Peyer's patch (tissue), 4 donors: ENCODE measurements around the gene ABCA3. TPM values are rescaled to one million over a fixed set of nuclear protein-coding genes. Genes with fewer than 3 reads are reported as not detected.

Experiments used
- DNase-seq, 3 donors: peaks; one replicate each; pipeline ENCODE4 v3.0.0-alpha.2; 2017 to 2019
- H3K27ac ChIP-seq, 4 donors: fragments of 200-600 bp; sonication (generic); one replicate each; pipeline ENCODE4 v1.5.1; 2016 to 2019
- H3K27me3 ChIP-seq, 2 donors: fragments of 200-600 bp; sonication (generic); one replicate each; pipeline ENCODE4 v1.5.1; 2019
- H3K36me3 ChIP-seq, 3 donors: fragments of 200-600 bp; sonication (generic); one replicate each; pipeline ENCODE4 v1.5.1; 2016 to 2019
- H3K4me1 ChIP-seq, 4 donors: fragments of 200-600 bp; sonication (generic); one replicate each; pipeline ENCODE4 v1.5.1; 2016 to 2019
- H3K4me3 ChIP-seq, 4 donors: fragments of 200-600 bp; sonication (generic); 1 replicate in 3 of 4; 2 replicates in 1 of 4; pipeline ENCODE4 v1.5.1; 2016 to 2019; ENCODE audit warnings: mild to moderate bottlenecking in 1 of 4
- H3K9me3 ChIP-seq, 4 donors: fragments of 200-600 bp; sonication (generic); one replicate each; pipeline ENCODE4 v1.5.1; 2016 to 2019; ENCODE audit warnings: mild to moderate bottlenecking in 1 of 4
- POLR2A ChIP-seq, 2 donors: fragments of 450-650 bp; IDR thresholded peaks; one replicate each; pipeline ENCODE4 v1.5.1; 2017; ENCODE audit warnings: antibody characterized with exemption in 2 of 2, mild to moderate bottlenecking in 2 of 2, moderate library complexity in 2 of 2
- total RNA-seq, 4 donors: library from RNA; depleted of rRNA; stranded (reverse); fragments of >200 nt; gene quantifications; one replicate each; pipeline ENCODE4 v1.1.0, GENCODE V29; 2016
- TF ChIP-seq, protein P1 (sequence below), 6 experiments: fragments of 450-650 bp in 4 of 6; fragments of 200-600 bp in 2 of 6; sonication (generic) in 1 of 6; IDR thresholded peaks; one replicate each; pipeline ENCODE4 v1.5.1; 2017 to 2019; ENCODE audit warnings: antibody characterized with exemption in 6 of 6, mild to moderate bottlenecking in 3 of 6, moderate library complexity in 1 of 6

The ABCA3 gene
- total RNA-seq, 4 donors from 2014 or later, result 3.2 to 6.6 (median 4.6) TPM

GRCh38 chr16:2296661-2297505 lies 43.6 kb downstream of the ABCA3 start:
- no peaks in the 10 kb centered on the region for H3K9me3 ChIP-seq
- peak in 1 of 3 donors; percentile 47 for DNase-seq

GRCh38 chr16:2295056-2295798 lies 45.3 kb downstream of the ABCA3 start:
- H3K27me3 ChIP-seq, result no peaks in the 10 kb centered on the region
- no peaks in the 10 kb centered on the region for H3K4me1 ChIP-seq
- H3K36me3 ChIP-seq, result no peaks in the 10 kb centered on the region
- DNase-seq, result no peak
- H3K4me3 ChIP-seq, result no peak overlapping the region
- H3K27ac ChIP-seq, result no peak overlapping the region
- no peak for TF ChIP-seq POLR2A (IDR thresholded peaks at IDR 0.05)
- TF ChIP-seq, protein P1, sequence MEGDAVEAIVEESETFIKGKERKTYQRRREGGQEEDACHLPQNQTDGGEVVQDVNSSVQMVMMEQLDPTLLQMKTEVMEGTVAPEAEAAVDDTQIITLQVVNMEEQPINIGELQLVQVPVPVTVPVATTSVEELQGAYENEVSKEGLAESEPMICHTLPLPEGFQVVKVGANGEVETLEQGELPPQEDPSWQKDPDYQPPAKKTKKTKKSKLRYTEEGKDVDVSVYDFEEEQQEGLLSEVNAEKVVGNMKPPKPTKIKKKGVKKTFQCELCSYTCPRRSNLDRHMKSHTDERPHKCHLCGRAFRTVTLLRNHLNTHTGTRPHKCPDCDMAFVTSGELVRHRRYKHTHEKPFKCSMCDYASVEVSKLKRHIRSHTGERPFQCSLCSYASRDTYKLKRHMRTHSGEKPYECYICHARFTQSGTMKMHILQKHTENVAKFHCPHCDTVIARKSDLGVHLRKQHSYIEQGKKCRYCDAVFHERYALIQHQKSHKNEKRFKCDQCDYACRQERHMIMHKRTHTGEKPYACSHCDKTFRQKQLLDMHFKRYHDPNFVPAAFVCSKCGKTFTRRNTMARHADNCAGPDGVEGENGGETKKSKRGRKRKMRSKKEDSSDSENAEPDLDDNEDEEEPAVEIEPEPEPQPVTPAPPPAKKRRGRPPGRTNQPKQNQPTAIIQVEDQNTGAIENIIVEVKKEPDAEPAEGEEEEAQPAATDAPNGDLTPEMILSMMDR (IDR thresholded peaks at IDR 0.05), result no peak
- H3K9me3 ChIP-seq, result no peaks in the 10 kb centered on the region

More at GRCh38 chr16:2296661-2297505, 43.6 kb downstream of the ABCA3 start:
- TF ChIP-seq POLR2A (IDR thresholded peaks at IDR 0.05), result no peak
- TF ChIP-seq, protein P1 (IDR thresholded peaks at IDR 0.05), result peak in 4 of 6 experiments; percentile 20 to 44 (median 30)
- H3K36me3 ChIP-seq, result no peaks in the 10 kb centered on the region
- no peaks in the 10 kb centered on the region for H3K27me3 ChIP-seq
- no peak overlapping the region for H3K27ac ChIP-seq
- no peak overlapping the region for H3K4me3 ChIP-seq
- no peaks in the 10 kb centered on the region for H3K4me1 ChIP-seq

GRCh38 chr16:2292221-2292620 lies 48.3 kb downstream of the ABCA3 start:
- no peaks in the 10 kb centered on the region for H3K9me3 ChIP-seq
- TF ChIP-seq, protein P1 (IDR thresholded peaks at IDR 0.05), result no peak
- no peak for TF ChIP-seq POLR2A (IDR thresholded peaks at IDR 0.05)
- H3K27me3 ChIP-seq, result no peaks in the 10 kb centered on the region
- H3K4me3 ChIP-seq, result no peak overlapping the region
- H3K4me1 ChIP-seq, result no peaks in the 10 kb centered on the region
- H3K36me3 ChIP-seq, result no peaks in the 10 kb centered on the region
- no peak overlapping the region for H3K27ac ChIP-seq
- DNase-seq, result no peak

DNA sequence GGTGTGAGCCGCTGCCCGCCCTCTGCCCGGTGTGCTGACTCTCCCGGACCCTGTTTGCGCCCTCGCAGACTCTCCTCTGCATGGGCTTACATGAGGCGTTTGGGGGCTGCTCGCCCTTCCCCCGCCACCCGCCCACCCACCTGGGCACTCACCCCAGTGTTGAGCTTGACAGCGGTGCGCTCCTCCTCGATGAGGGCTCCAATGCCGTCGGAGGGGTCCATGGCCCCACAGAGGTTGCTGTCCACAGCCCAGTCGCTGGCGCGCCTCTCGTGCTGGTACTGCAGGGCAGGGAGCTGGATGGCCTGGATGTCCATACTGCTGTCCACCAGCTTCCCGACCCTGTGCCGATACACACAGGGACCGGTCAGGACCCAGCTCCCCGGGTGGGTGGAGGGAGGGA lies 51.2 kb downstream of the ABCA3 start:
- H3K9me3 ChIP-seq, result no peaks in the 10 kb centered on the region
- H3K4me1 ChIP-seq, result no peaks in the 10 kb centered on the region
- H3K4me3 ChIP-seq, result no peak overlapping the region
- H3K27me3 ChIP-seq, result no peaks in the 10 kb centered on the region
- TF ChIP-seq, protein P1 (IDR thresholded peaks at IDR 0.05), result no peak
- no peak for TF ChIP-seq POLR2A (IDR thresholded peaks at IDR 0.05)
- H3K36me3 ChIP-seq, result no peaks in the 10 kb centered on the region
- no peak overlapping the region for H3K27ac ChIP-seq
- no peak for DNase-seq

GRCh38 chr16:2288726-2289125 lies 51.8 kb downstream of the ABCA3 start:
- Histone ChIP-seq H3K27me3 (no peaks in the 10 kb centered on the region), H3K36me3 (no peaks in the 10 kb centered on the region), H3K4me3 (no peak overlapping the region), H3K9me3 (no peaks in the 10 kb centered on the region), H3K27ac (no peak overlapping the region), H3K4me1 (no peaks in the 10 kb centered on the region)
- no peak for DNase-seq
- TF ChIP-seq POLR2A (IDR thresholded peaks at IDR 0.05), result no peak
- TF ChIP-seq, protein P1 (IDR thresholded peaks at IDR 0.05), result no peak
